Stimulated activated CD8-positive, alpha-beta memory T cell treated with anti-CD3 and anti-CD28 coated beads, Interleukin-12 subunit alpha, Interleukin-12 subunit beta, amount 100 ng/mL, for 1 hour (primary cell): ENCODE results near the gene AP3B1.

Source experiments
- DNase-seq: peaks from one replicate; pipeline ENCODE4 v3.0.0-alpha.2; 2020; ENCODE audit warnings: low read depth

AP3B1 gene

GRCh38 chr5:77971776-77972468 lies 322.6 kb downstream of the AP3B1 start:
- no peak for DNase-seq

GRCh38 chr5:77970891-77971290 lies 323.6 kb downstream of the AP3B1 start:
- DNase-seq: no peak

GRCh38 chr5:77963795-77964194 lies 330.7 kb downstream of the AP3B1 start:
- no peak for DNase-seq

GRCh38 chr5:77960863-77961396 lies 333.6 kb downstream of the AP3B1 start:
- DNase-seq: no peak

GRCh38 chr5:77960305-77960704 lies 334.2 kb downstream of the AP3B1 start:
- DNase-seq: no peak

GRCh38 chr5:77958642-77959330 lies 335.7 kb downstream of the AP3B1 start:
- no peak for DNase-seq

- DNase-seq: no peak
Measured at GRCh38 chr5:77957931-77958521, 336.5 kb downstream of the AP3B1 start.

- no peak for DNase-seq
Measured at GRCh38 chr5:77957516-77957915, 337.0 kb downstream of the AP3B1 start.

- no peak for DNase-seq
Measured at GRCh38 chr5:77957081-77957480, 337.4 kb downstream of the AP3B1 start.

- no peak for DNase-seq
Measured at GRCh38 chr5:77955577-77955976, 338.9 kb downstream of the AP3B1 start.

- DNase-seq: no peak
Measured at GRCh38 chr5:77953374-77953773, 341.1 kb downstream of the AP3B1 start.

GRCh38 chr5:77952636-77953212 lies 341.8 kb downstream of the AP3B1 start:
- no peak for DNase-seq
